GM21423 (cell line): Measurements from ENCODE around the gene SH3RF3.

Source experiments
- ATAC-seq: cut with Tn5 transposase; IDR thresholded peaks from one replicate; pipeline ENCODE4 v1.9.1; 2021; ENCODE audit warnings: mild to moderate bottlenecking, moderate library complexity; ENCODE audit not compliant: unreplicated experiment

Gene SH3RF3

DNA sequence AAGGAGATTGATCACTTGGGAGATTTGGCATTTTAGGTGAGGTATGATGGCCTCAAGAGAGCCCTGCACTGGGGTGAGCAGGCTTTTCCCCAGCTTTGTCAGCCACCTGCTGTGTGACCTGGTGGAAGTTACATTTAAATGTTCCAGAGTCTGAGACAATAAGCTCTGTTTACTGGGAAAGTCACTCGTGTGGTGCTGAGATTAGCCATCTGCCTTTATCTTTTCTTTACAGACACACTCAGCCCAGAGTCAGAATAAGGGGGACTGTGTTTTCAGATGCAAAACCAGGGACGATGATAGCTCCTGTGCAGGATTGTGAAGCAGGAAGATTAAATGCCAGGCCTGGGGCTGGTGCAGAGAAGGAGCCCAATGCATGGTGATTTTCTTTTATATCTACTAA is 47.9 kb downstream of the SH3RF3 start:
- no peak for ATAC-seq

DNA sequence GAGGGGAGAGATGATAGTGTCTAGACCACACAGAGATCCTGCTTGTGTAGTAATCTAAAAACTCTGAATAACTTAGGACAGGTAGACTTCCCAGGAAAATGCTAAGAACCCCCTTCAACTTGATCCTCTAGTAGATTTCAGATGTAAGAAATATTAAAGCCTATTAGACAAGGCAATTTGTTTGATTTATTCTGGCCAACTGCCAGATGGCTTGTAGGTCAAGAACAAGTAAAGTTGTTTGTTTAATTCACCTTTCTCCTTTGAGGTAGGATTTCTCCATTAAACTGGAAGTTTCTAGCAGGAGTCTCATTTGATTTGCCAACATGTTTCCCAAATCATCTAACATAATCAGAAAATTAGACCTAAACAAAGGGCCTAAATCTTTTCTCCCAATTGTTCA is 48.6 kb downstream of the SH3RF3 start:
- no peak for ATAC-seq

DNA sequence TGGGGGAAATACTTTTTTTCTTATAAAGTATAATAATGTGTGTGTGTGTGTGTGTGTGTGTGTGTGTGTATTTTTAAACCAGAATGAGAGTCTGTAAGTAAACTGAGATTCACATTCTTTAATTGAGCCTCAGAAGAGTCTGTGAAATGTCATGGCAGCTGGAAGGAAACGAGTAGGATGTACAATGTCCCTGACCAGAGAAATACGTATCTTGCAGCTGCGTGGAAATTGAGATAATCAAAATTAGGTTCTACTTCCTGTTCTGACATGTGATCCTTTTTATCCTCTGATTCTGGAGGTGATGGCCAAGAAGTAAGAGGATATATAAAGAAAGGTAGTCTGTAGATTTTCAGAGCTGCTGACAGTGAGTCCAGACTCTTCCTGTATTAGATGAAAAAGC is 50.0 kb downstream of the SH3RF3 start:
- ATAC-seq: no peak

DNA sequence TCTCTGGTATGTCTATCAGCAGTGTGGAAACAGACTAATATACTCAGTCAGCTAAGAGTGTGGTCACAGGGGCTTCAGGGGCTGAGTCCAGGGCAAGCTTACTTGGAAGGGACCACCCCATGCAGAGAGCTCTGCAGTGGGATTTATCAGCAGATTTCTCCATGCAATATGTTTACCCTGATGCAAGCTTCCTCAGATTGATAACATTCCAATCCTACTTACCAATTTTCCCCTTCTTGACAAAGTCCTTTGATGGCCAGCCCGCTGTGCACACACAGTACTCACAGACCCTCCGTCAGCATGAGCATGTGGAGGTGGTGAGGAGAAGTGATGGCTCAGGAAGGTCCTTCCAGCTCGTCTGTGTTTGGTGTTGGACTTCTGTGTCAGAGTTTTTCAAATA is 51.8 kb downstream of the SH3RF3 start:
- ATAC-seq: no peak

DNA sequence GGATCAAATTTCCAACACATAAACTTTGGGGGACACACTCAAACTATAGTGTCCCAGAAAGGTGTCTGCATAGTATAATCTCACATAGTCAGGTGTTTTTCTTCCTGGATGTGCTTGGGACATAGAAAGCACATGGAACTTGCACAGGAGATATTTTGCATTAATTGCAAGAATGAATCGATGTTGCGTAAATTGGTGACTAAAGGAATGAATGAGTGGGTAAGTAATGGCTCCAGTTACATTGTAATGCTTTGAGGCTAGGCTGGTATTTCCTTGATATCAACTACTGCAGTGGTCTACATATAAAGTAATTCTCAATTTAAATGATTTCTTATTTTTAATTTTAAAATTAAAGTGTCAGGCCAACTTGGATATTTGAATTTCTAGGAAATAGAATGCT is 53.4 kb downstream of the SH3RF3 start:
- ATAC-seq: no peak

DNA sequence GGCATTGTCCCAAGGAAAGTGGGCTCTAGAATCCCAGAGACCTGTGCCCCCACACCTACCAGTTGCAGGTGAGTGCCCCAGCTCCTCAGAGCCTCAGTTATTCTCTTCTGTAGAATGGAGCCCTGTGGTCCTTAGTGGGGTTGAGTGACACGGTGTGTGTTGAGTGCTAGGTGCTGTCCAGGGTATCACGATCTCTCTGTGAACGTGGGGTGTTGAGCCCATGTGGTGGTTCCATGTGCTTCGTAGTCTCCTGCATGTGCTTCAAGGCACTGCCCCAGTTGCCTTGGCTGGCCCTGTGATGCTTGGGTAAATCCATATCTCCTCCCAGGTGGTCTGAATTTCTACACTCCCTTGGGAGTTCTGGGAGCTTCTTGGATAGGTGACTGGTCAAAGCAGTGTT is 54.9 kb downstream of the SH3RF3 start:
- ATAC-seq: no peak

DNA sequence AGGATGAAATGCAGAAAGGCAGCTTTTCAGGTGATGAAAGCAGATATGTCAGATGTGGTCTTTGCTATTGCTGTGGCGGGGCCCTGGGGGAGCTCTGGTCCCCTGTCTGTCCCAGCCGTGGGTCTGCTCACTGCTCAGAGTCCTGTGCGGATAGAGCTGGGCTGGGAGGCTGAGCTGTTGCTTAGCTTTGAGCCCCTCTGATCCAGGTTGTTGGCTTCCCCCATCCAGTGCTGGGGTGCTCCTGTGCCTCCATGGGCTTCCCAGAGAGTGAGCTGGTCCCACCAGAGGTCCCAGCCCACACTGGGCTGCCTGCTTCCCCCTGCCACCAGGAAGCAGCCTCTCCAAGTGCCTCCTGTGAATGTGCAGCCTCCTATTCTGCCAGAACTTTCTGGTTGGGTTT is 55.4 kb downstream of the SH3RF3 start:
- no peak for ATAC-seq

DNA sequence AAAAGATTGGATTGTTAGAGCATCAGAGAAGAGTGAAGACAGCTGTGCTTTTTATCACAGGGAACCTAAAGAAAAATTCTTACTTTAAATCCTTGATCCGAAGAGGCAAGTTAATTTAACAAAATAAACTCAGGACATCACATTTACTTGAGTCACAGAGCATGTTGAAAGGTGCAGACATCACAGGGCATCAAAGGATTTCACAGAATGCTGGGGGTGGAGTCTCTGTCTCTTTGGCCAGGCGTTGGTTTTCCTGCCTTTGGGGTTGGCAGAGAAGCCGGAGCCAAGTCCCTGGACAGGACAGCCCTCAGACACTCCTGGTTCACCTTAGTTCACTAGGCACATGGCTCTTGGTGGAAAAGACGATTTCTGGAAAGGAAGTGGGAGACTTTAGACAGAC is 56.3 kb downstream of the SH3RF3 start:
- no peak for ATAC-seq

DNA sequence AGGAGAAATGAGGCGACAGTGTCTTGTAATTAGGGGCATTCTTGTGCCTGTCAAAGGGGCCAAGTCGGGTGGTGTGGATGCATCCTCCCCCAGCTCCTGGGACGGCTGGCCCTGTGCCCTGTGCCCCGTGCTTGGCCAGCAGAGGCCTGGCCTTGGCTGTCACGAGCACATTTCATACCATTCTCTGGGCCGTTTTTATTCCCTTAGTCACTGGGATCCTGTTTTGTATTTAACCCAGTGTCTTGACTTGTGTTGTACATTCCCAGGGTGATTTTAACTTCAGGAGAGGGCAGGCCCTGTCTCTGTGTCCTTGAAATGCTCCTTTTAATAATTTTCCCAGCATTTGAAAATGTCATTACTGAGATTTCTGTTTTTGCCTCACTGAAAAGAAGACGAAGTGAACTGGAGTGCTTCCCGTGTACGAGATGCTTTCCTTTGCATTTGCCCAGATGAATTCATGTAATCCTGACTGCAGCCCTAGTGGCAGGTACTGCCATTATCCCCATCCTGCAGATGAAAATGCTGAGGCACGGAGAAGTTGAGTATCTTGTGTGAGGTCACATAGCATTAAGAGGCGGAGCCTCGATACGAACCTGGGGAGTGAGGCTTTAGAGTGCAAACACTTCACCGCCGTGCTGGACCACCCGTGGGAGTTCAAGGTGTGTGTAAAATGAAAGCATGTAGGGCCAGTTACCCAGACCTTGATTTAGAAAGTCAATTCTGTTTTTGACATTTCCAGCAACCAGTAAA is 57.0 kb downstream of the SH3RF3 start:
- no peak for ATAC-seq

DNA sequence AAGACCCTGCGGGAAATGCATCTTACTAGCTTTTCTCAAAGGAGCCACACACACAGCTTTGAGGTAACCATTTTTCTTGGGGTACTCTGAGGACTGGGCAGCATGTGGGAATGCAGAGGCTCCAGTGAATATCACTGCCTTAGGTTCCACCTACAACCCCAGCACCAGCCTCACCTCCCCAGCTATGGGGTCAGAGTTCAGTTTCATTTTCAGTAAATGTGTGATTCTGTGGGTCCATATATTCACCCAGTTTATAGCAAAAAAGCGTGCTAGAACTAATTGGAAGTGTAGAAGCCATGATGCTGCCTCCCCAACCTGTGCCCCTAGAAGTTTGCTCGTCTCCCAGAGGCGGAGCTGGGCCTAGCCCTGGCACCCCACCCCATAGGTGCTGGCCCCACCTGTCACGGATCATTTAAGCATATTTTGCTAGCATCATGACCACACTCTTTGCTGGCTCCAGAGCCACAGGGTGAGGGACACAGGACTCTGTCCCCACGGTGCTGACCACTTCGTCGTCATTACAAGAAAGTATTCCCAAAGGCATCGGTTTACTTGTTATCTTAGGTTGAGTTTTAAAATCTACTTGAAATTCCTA is 57.7 kb downstream of the SH3RF3 start:
- no peak for ATAC-seq

DNA sequence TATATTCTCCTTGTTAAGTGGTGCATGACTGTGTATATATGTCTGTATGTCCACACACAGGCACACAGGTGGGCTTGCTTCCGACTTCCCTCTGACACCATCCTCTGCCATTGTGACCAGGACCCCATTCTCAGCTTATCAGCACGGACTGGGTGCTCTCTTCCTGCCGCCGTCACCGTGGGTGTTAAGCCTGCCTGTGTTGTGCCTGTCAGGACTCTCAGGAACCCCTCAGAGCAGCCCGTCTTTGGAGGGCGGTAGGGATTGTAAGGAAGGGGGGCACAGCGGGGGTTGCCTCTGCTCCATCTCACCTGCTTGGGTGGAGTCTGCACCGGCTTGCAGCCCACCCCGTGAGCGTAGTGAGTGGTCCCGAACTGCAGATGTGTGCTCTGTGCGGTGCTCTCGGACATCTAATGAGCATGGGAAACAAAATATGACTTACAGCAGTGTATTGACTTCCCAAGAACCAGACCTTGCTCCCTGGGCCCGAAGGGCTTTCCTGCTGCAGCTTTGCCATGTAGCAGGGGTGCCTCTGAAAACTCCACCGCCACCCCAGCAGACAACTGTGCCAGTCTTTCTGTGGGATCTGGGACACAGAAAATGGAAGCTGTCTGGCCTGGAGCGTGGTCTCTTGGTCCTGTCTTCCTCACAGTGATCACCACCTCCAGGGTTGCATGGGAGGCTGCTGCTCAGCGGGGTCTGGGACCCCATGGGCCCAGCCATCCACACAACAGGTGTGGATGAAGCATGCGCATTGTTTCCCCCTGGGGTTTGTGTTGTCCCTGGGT is 58.9 kb downstream of the SH3RF3 start:
- no peak for ATAC-seq

DNA sequence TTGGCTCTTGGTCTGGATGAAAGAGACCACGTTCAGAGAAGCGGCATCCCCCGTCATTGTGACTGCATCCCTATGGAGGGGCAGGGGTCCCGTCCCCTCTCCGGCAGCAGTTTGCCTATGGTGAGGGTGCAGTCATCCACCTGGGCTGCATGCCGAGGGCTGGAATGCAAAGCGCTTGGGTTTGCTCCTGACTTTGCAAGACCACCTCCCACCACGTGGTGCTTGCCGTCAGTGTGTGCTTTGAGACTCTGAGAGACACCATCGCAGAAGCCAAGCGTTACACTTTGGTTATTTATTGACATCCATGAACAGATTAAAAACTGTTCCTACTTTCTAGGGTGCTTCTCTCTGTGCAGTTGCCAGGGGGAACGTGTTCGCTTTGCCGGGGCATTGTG is 59.5 kb downstream of the SH3RF3 start:
- no peak for ATAC-seq

DNA sequence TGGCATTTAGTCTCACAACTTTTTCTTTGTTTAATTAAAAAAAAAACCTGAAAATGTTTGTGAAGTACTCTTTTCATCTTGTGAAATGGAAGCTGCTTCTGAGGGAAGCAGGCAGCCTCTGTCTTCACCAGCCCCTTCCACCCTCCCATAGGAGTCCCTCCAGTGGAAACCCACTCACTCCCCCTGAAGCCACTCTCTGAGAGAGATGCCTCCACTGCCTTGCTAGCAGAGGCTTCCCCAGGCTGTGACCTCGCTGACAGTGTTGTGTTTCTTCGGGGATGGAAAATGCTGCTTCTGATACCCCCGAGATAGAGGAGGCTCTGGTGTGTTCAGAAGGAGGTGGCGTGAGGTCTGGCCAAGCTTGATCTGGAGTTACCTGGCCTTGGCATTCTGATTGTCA is 59.9 kb downstream of the SH3RF3 start:
- no peak for ATAC-seq

DNA sequence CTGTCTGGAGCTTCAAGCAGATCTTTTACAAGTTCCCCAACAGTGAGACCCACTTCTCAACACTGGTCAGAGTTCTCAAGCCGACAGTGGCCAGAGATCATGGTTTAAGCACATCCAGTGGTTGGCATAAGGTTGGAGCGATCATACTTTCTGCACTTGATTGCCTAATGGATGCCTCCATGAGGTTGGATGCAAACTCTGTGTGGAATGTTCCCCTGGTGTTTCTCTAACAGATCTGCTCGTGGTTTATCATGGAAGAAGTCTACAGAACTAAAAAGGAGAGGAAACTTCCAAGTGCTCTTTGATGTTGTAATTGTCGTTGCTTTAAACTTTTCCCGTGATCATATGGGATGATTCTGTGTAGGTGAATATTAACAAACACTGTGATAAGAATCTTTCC is 60.7 kb downstream of the SH3RF3 start:
- ATAC-seq: no peak

DNA sequence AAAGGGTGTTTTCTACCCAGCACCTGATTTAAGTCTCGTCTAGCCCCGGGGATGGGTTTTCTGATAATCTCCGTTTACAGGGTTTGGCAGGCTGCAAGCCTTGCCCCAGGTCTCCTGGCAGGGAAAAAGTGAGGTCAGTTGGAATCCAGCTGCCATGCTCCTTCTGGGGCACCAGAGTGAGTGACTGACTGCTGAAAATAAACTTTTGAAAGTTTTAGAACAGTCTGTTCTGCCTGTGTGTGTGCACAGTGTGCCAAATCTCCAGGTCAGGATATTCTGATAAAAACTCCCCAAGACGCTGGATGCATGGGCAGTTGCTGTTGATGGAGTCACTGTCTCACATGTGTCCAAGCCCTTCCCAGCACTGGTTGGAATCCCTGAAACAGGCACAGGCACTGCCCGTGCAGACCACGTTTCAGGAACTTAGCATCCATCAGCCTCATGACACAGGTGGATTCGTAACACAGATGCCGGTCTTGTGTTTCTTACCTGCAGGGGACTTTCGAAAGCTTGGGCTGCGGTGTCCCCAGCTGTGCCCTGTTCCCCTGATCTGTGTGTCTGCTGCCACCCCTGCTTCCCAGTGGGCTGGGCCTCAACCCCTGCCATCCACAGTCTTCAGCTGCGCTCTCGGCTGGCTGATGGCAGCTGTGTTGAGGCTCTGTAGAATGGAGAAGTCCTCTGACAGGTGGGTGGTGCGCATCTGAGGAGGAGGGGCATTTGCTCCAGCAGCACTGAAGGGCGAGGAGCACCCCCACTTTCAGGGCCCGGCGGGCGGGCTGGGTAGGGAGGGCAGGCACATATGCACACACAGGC is 65.0 kb downstream of the SH3RF3 start:
- no peak for ATAC-seq

DNA sequence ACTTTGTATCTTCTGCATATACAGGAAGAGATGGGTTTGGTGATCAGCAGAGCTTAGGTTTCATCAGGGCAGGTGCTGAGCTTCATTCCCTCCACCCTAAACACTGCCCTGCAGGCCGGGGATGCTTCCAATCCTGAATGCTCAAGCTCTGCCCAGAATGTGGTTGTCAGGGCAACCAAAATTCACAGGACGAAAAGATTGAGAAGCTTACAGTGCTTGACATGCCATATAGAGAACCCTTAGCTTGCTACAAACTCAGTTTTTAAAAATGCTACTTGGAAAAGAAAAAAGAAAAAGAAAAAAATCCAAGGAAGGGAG is 65.6 kb downstream of the SH3RF3 start:
- no peak for ATAC-seq

DNA sequence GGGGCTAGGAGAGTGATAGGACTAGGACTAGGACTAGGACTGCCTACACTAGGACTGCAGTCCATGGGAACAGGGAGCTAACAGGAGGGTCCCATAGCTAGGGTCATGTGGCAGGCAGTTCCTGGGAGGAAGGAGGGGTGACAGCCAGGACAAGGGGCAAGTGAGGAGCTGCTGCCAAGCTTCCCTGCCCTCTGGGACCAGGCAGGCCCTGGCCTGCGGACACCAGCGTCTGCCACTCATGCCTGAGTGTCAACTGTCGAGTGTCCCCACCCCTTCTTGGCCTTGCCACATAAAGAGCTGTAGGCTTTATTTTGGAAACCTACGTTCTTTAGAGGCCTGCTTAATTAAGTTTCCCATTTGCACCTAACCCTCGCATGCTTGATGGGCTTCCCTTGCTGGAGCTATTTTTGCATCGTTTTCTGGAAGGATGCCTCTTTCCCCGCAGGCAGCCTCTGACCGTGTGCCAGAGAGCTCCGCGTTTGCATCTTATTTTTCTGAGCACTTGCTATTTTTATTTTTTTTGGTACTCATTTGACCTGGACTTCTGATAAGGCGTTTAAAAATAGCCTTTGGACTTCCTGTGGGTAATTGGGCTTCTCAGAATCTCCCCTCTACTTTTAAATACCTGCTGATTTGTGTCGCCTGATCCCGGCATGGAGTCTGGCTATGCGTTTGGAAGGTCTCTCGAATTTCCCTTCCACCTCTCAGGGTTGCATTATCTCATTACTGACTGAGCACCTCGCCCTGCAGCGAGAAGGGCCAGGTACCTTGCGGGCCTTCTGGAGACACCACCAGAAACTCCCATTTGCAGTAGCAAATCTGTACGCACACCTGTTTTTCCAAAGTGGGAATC is 66.4 kb downstream of the SH3RF3 start:
- ATAC-seq: no peak

DNA sequence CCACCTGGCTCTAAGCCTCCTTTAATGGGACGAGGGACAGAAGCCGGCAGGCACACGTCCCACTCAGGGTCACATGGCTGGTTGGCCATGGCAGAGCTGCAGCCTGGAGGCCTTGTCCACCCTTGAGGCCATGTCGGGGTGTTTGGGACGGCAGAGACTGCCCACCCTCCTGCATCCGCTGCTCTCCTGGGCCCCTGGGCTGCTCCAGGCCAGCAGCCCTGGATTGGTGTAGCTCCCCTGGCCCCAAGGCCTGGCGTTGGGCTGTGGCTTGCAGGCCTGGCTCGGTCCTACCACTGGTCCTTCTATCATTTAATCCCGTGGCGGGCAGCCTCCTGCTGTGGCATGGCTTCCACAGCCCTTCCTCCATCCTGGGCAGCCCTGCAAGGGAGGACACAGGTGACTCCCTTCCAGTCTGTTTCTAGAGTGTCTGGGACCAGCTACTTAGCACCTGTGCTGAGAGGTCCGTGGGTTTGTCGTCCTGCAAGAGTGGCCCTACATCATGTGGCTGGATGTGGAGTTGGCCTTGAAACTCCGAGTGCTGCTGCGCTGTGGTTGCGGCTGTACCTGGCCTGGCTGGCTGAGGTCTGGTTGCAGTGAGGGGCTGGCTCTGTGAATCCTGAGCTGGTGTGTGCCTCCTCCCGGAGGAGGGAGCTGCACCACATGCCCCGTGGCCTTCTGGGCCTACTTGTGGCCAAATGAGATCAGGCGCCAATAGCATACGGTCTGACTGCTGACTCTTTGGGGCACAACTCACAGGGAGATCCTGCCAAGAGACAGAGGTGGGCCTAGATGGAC is 67.3 kb downstream of the SH3RF3 start:
- no peak for ATAC-seq

DNA sequence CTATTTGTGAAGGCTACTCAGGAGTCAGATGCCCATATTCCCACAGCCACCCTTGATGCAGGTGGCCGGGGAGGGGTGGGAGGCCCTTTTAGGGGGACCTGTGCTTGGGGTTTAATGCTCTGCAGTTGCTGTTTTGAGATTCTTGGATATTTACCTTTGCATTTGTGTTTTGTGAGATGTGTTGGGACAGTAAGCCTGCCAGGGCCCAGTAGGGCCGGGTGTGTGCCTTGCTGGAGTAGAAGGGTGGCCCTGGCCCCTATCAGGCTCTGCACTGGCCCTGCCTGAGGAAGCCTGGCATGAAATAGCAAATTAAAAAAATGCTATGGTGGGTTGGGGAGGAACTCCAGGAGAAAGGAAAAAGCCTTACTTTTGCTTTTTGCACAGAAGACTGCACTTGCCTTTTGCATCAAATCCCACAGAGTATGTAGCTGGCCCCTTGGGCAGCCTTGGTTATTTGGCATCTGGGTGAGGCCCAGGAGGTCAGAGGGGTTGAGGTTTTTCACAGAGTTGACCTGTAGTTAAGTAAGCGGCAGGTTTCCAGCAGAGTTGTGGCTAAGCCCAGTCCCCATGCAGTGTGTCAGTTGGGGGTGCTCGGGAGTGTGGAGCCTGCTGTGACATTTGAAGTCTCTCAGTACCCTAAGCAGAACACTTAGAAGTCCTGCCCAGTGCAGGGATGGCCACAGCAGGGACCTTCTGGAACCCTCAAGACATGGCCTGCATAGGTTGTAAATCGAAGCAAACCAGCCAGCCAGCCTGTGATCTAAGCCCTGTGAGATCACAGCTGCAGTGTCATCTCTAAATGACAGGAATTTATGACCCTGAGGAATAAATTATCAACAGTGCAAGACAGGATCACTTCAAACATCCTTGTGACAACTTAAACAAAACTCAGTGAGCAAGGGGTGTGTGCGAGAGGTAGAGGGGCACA is 68.8 kb downstream of the SH3RF3 start:
- ATAC-seq: no peak
